Neuronal stem cell (in vitro differentiated cells): ENCODE measurements around the gene SNCB. TPM values are rescaled to one million over a fixed set of nuclear protein-coding genes. Genes with fewer than 3 reads are reported as not detected.

Source experiments
- DNase-seq: peaks from one replicate; pipeline ENCODE4 v3.0.0-alpha.2; 2013; ENCODE audit warnings: low spot score
- H2AFZ ChIP-seq: one replicate; pipeline ENCODE4 v1.6.1; 2013; ENCODE audit warnings: mild to moderate bottlenecking, low read length, inconsistent platforms
- H2AK5ac ChIP-seq: 2 replicates; pipeline ENCODE4 v1.6.1; 2013; ENCODE audit warnings: low read depth, mild to moderate bottlenecking, inconsistent platforms, low read length, moderate library complexity, mixed read lengths
- H2BK120ac ChIP-seq: 2 replicates; pipeline ENCODE4 v1.6.1; 2013; ENCODE audit warnings: low read depth, mild to moderate bottlenecking, inconsistent platforms, low read length, moderate library complexity, mixed read lengths
- H2BK12ac ChIP-seq: one replicate; pipeline ENCODE4 v1.6.1; 2013; ENCODE audit warnings: low read length, inconsistent platforms
- H2BK15ac ChIP-seq: 2 replicates; pipeline ENCODE4 v1.6.1; 2013; ENCODE audit warnings: mild to moderate bottlenecking, low read length, inconsistent platforms, mixed read lengths
- H2BK5ac ChIP-seq: one replicate; pipeline ENCODE4 v1.6.1; 2013; ENCODE audit warnings: inconsistent platforms, mild to moderate bottlenecking, low read length, moderate library complexity
- H3K14ac ChIP-seq: one replicate; pipeline ENCODE4 v1.6.1; 2013; ENCODE audit warnings: low read length, inconsistent platforms
- H3K18ac ChIP-seq: 2 replicates; pipeline ENCODE4 v1.6.1; 2013; ENCODE audit warnings: low read length, inconsistent platforms
- H3K23ac ChIP-seq: 2 replicates; pipeline ENCODE4 v1.6.1; 2013; ENCODE audit warnings: low read depth, mild to moderate bottlenecking, mixed read lengths, low read length, inconsistent platforms; ENCODE audit not compliant: poor library complexity
- H3K27ac ChIP-seq: replicated peaks from 3 replicates; pipeline ENCODE4 v1.5.1; 2013; ENCODE audit warnings: low read length, inconsistent platforms
- H3K27me3 ChIP-seq, 3 experiments: 2 replicates each; pipeline ENCODE4 v1.6.1; 2013; ENCODE audit warnings: low read length in 3 of 3, mild to moderate bottlenecking in 2 of 3, inconsistent platforms in 1 of 3, low read depth in 1 of 3, mixed read lengths in 1 of 3, moderate library complexity in 1 of 3; ENCODE audit not compliant: control insufficient read depth in 3 of 3, insufficient read depth in 3 of 3
- H3K36me3 ChIP-seq, 2 donors: replicated peaks in 1 of 2; 2 replicates each; pipeline ENCODE4 v1.6.1; 2013; ENCODE audit warnings: low read length in 2 of 2; ENCODE audit not compliant: control insufficient read depth in 2 of 2, insufficient read depth in 2 of 2
- H3K4ac ChIP-seq: 2 replicates; pipeline ENCODE4 v1.6.1; 2013; ENCODE audit warnings: inconsistent platforms, mild to moderate bottlenecking, low read length, moderate library complexity
- H3K4me1 ChIP-seq, 2 donors: 1 replicate in 1 of 2; 2 replicates in 1 of 2; pipeline ENCODE4 v1.6.1; 2013; ENCODE audit warnings: low read length in 2 of 2, low read depth in 1 of 2; ENCODE audit not compliant: control insufficient read depth in 2 of 2, insufficient read depth in 1 of 2
- H3K4me2 ChIP-seq: one replicate; pipeline ENCODE4 v1.6.1; 2013; ENCODE audit warnings: mild to moderate bottlenecking, low read length, inconsistent platforms; ENCODE audit not compliant: insufficient read depth, poor library complexity, severe bottlenecking
- H3K4me3 ChIP-seq, 2 donors: 2 replicates each; pipeline ENCODE4 v1.5.1; 2013; ENCODE audit warnings: low read length in 2 of 2, mild to moderate bottlenecking in 2 of 2, inconsistent platforms in 1 of 2, moderate library complexity in 1 of 2
- H3K79me1 ChIP-seq: one replicate; pipeline ENCODE4 v1.6.1; 2013; ENCODE audit warnings: low read depth, mild to moderate bottlenecking, inconsistent platforms, low read length, moderate library complexity
- H3K9ac ChIP-seq: one replicate; pipeline ENCODE4 v1.6.1; 2013; ENCODE audit warnings: mild to moderate bottlenecking, low read depth, low read length, inconsistent platforms; ENCODE audit not compliant: poor library complexity
- H3K9me3 ChIP-seq, 2 donors: replicated peaks in 1 of 2; 2 replicates each; pipeline versions ENCODE3 to v1.6.1; 2013; ENCODE audit warnings: low read length in 2 of 2, mild to moderate bottlenecking in 2 of 2, inconsistent platforms in 1 of 2, low read depth in 1 of 2, mixed read lengths in 1 of 2, moderate library complexity in 1 of 2; ENCODE audit not compliant: control insufficient read depth in 2 of 2, insufficient read depth in 1 of 2
- H4K8ac ChIP-seq: one replicate; pipeline ENCODE4 v1.6.1; 2013; ENCODE audit warnings: low read depth, mild to moderate bottlenecking, inconsistent platforms, low read length, moderate library complexity
- H4K91ac ChIP-seq: one replicate; pipeline ENCODE4 v1.6.1; 2013; ENCODE audit warnings: low read length, low read depth, mild to moderate bottlenecking, inconsistent platforms; ENCODE audit not compliant: poor library complexity
- WGBS, 2 donors: extraction: QIAGEN DNeasy Blood & Tissue Kit; methylation state at CpG; one replicate each; pipeline ENCODE4 v1.1.7; 2013; ENCODE audit warnings: missing lambda C conversion rate in 2 of 2, mixed read lengths in 1 of 2; ENCODE audit not compliant: insufficient read length in 2 of 2, insufficient replicate concordance in 1 of 2; ENCODE audit errors: extremely low coverage in 2 of 2; 5-methylcytosine and 5-hydroxymethylcytosine counted together
- polyA plus RNA-seq, 2 experiments: library from polyadenylated mRNA; stranded (reverse); fragments of 200-250 nt; gene quantifications; one replicate each; pipeline ENCODE4 v1.2.3, GENCODE V29; 2013

SNCB gene
- polyA plus RNA-seq (2013, experiment 1 of 2): 0.26 TPM
- 0.39 TPM for polyA plus RNA-seq (2013, experiment 2 of 2)

GRCh38 chr5:176629853-176630680 lies at the start of gene SNCB, which contains the start of gene EIF4E1B:
TSS of gene SNCB (minus strand) at chr5:176630534. CDS start at chr5:176629654, 880 bp downstream.
TSS of gene EIF4E1B (plus strand) at chr5:176630675. CDS start at chr5:176642788, 12,113 bp downstream.
- Histone ChIP-seq H2BK15ac (no peak within 1 kb of the TSS), H3K4me2 (peak within 1 kb of the TSS; percentile 94), H3K23ac (peak within 1 kb of the TSS; percentile 87), H3K4ac (no peak within 1 kb of the TSS), H4K8ac (no peak within 1 kb of the TSS), H4K91ac (no peak within 1 kb of the TSS), H3K27ac (no peak within 1 kb of the TSS), H3K4me3 (peak within 1 kb of the TSS; percentile 25 to 76), H3K9me3 (peaks cover 0 to under 1% of the 10 kb centered on the region in 2 donors), H3K9ac (peak within 1 kb of the TSS; percentile 72), H3K27me3 (peaks cover 7 to 93% (median 43%) of the 10 kb centered on the region in 3 experiments), H3K4me1 (peaks cover 6 to 8% of the 10 kb centered on the region in 2 donors), H2BK120ac (peak within 1 kb of the TSS; percentile 32), H3K18ac (peak within 1 kb of the TSS; percentile 92), H2BK12ac (peak within 1 kb of the TSS; percentile 64), H2BK5ac (no peak within 1 kb of the TSS), H3K36me3 (no peaks in the 10 kb centered on the region), H2AFZ (peak within 1 kb of the TSS; percentile 85), H3K14ac (no peak within 1 kb of the TSS), H3K79me1 (no peaks in the 10 kb centered on the region), H2AK5ac (no peak within 1 kb of the TSS)
- no CpG with 5 or more reads among the region's 94 CpGs for WGBS, 2 donors
- peak; percentile 60 for DNase-seq

- H4K91ac ChIP-seq: peak overlapping the region; percentile 13
- peak overlapping the region; percentile 45 for H2BK15ac ChIP-seq
- H2AK5ac ChIP-seq: peak overlapping the region; percentile 86
- H4K8ac ChIP-seq: no peak overlapping the region
- no peak overlapping the region for H3K4ac ChIP-seq
- H3K4me3 ChIP-seq: peak overlapping the region in 1 of 2 donors; percentile 52
- H3K9ac ChIP-seq: peak overlapping the region; percentile 47
- peak overlapping the region; percentile 36 for H3K4me2 ChIP-seq
- H3K14ac ChIP-seq: peak overlapping the region; percentile 91
- no peak overlapping the region for H2BK5ac ChIP-seq
- H3K4me1 ChIP-seq: peaks cover 0 to 4% of the 10 kb centered on the region in 2 donors
- H2BK120ac ChIP-seq: no peak overlapping the region
- no peaks in the 10 kb centered on the region for H3K9me3 ChIP-seq
- no CpG with 5 or more reads among the region's 31 CpGs for WGBS, 2 donors
- no peak overlapping the region for H3K23ac ChIP-seq
- no peak overlapping the region for H3K27ac ChIP-seq
- H2BK12ac ChIP-seq: no peak overlapping the region
- H2AFZ ChIP-seq: no peak overlapping the region
- peaks cover 0 to 70% (median 26%) of the 10 kb centered on the region in 3 experiments for H3K27me3 ChIP-seq
- H3K18ac ChIP-seq: peak overlapping the region; percentile 84
- H3K36me3 ChIP-seq: no peaks in the 10 kb centered on the region
- H3K79me1 ChIP-seq: no peaks in the 10 kb centered on the region
- DNase-seq: no peak
These were observed 49.3 kb upstream of the SNCB start for GRCh38 chr5:176679365-176680225.

DNA sequence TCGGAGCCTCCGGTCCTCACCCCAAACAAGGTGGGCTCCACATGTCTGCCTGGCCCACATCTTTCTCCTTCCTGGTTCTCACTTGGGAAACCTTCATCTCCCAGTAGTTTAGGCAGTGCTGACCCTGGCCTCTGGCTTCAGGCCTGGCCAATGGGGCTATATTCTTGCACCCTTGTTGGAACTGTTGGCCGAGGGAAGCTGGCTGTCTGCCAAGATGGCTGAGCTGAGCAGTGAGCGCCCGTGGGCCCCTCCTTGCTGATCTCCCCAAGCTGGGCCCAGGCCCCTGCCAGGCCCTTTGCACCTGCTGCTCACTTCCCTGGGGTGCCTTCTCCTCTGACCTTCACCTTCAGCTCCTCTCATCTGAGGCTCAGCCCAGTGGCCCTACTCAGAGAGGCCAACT lies 48.2 kb upstream of the SNCB start:
- H3K4me2 ChIP-seq: no peak overlapping the region
- no peak overlapping the region for H3K4me3 ChIP-seq
- H3K18ac ChIP-seq: no peak overlapping the region
- H3K14ac ChIP-seq: no peak overlapping the region
- no CpG with 5 or more reads among the region's 5 CpGs for WGBS, 2 donors
- no peak overlapping the region for H3K23ac ChIP-seq
- H4K8ac ChIP-seq: no peak overlapping the region
- no peak overlapping the region for H2BK12ac ChIP-seq
- H2BK5ac ChIP-seq: no peak overlapping the region
- H2AK5ac ChIP-seq: peak overlapping the region; percentile 37
- peak overlapping the region; percentile 38 for H4K91ac ChIP-seq
- no peak overlapping the region for H3K9ac ChIP-seq
- peak overlapping the region; percentile 46 for H2BK15ac ChIP-seq
- peaks cover 0 to 4% of the 10 kb centered on the region in 2 donors for H3K4me1 ChIP-seq
- no peak overlapping the region for H3K27ac ChIP-seq
- no peak overlapping the region for H3K4ac ChIP-seq
- peaks cover 0 to 64% (median 26%) of the 10 kb centered on the region in 3 experiments for H3K27me3 ChIP-seq
- no peak overlapping the region for H2AFZ ChIP-seq
- no peak overlapping the region for H2BK120ac ChIP-seq
- H3K79me1 ChIP-seq: no peaks in the 10 kb centered on the region
- no peaks in the 10 kb centered on the region for H3K36me3 ChIP-seq
- DNase-seq: no peak
- H3K9me3 ChIP-seq: no peaks in the 10 kb centered on the region
